Measurements from ENCODE around the gene BABAM2. TPM values are rescaled to one million over a fixed set of nuclear protein-coding genes. Genes with fewer than 3 reads are reported as not detected.

The BABAM2 gene
- total RNA-seq, 1 experiment from 2014 or later: 27.1 TPM

DNA sequence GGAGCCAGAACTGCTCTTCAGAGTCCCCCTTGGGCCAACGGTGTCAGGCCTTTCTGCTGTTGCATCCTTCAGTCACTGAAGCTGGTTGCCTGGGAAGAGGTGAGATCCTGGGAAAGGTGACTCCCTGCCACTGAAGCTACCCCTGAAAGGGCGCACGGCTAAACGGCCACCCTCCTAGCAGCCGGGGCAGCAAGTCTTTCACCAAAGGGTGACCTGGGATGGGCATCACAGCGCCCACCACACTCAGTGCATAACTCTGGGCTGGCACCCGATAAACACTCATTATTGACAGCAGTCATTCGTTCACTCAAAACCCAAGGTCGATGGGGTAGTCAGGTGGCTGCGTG lies 475.6 kb downstream of the BABAM2 start:
- Histone ChIP-seq H3K23me2 (ENCODE audit: insufficient read length, low read depth, low read length, poor library complexity, severe bottlenecking) (no peaks in the 10 kb centered on the region), H3K9ac (ENCODE audit: extremely low read depth, insufficient read length, low read length) (no peak overlapping the region), H4K8ac (replicated peaks; ENCODE audit: insufficient read length, low read depth, low read length) (no peak overlapping the region), H3K18ac (ENCODE audit: insufficient read length, low read depth, low read length) (no peak overlapping the region), H4K5ac (ENCODE audit: insufficient read length, low read depth, low read length) (no peak overlapping the region), H2BK120ac (ENCODE audit: low read depth, low read length, poor library complexity, severe bottlenecking) (no peak overlapping the region), H4K91ac (ENCODE audit: insufficient read length, low read depth, low read length) (no peak overlapping the region), H2BK5ac (ENCODE audit: insufficient read length, low read length) (no peak overlapping the region), H3K27ac (ENCODE audit: insufficient read length, low read depth, low read length) (no peak overlapping the region), H3K14ac (ENCODE audit: insufficient read depth, low read length) (no peak overlapping the region), H2BK20ac (ENCODE audit: low read depth, low read length, poor library complexity, severe bottlenecking) (no peak overlapping the region), H3K4me1 (ENCODE audit: insufficient read depth, low read length) (no peaks in the 10 kb centered on the region), H2BK12ac (ENCODE audit: insufficient read length, low read depth, low read length) (no peak overlapping the region), H3K4me2 (ENCODE audit: insufficient read depth, insufficient read length, low read length) (no peak overlapping the region), H3K23ac (ENCODE audit: insufficient read length, low read depth, low read length) (no peak overlapping the region), H3K56ac (ENCODE audit: insufficient read length, low read depth, low read length) (no peak overlapping the region), H3K79me2 (ENCODE audit: insufficient read depth, low read length) (no peaks in the 10 kb centered on the region), H2AFZ (ENCODE audit: low read length) (no peak overlapping the region), H3K9me3 (ENCODE audit: control insufficient read depth, low read depth, low read length) (no peaks in the 10 kb centered on the region), H3K79me1 (ENCODE audit: insufficient read depth, low read depth, low read length, poor library complexity, severe bottlenecking) (no peaks in the 10 kb centered on the region), H3K4ac (ENCODE audit: low read depth, low read length) (no peak overlapping the region), H4K20me1 (ENCODE audit: control insufficient read depth, insufficient read depth, insufficient read length) (no peaks in the 10 kb centered on the region), H3K27me3 (ENCODE audit: insufficient read depth, low read length) (no peaks in the 10 kb centered on the region), H2BK15ac (ENCODE audit: low read depth, low read length) (no peak overlapping the region), H3T11ph (ENCODE audit: low read length) (no peak overlapping the region), H2AK5ac (ENCODE audit: insufficient read length, low read length) (no peak overlapping the region)
- Mint-ChIP-seq H3K27me3 (ENCODE audit: low read depth) (peaks cover 9% of the 10 kb centered on the region), H3K4me3 (no peak overlapping the region), H3K27ac (no peak overlapping the region), H3K4me1 (peaks cover 17 to 21% of the 10 kb centered on the region in 2 experiments), H3K36me3 (ENCODE audit: insufficient read depth in 1 of 3, low read depth in 3 of 3) (no peaks in the 10 kb centered on the region), H3K9me3 (no peaks in the 10 kb centered on the region)
- WGBS (ENCODE audit: extremely low coverage, insufficient read length, low lambda C conversion rate): no CpG with 5 or more reads among the region's 10 CpGs
- TF ChIP-seq, protein P1, sequence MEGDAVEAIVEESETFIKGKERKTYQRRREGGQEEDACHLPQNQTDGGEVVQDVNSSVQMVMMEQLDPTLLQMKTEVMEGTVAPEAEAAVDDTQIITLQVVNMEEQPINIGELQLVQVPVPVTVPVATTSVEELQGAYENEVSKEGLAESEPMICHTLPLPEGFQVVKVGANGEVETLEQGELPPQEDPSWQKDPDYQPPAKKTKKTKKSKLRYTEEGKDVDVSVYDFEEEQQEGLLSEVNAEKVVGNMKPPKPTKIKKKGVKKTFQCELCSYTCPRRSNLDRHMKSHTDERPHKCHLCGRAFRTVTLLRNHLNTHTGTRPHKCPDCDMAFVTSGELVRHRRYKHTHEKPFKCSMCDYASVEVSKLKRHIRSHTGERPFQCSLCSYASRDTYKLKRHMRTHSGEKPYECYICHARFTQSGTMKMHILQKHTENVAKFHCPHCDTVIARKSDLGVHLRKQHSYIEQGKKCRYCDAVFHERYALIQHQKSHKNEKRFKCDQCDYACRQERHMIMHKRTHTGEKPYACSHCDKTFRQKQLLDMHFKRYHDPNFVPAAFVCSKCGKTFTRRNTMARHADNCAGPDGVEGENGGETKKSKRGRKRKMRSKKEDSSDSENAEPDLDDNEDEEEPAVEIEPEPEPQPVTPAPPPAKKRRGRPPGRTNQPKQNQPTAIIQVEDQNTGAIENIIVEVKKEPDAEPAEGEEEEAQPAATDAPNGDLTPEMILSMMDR (conservative IDR thresholded peaks at IDR 0.05): no peak
- DNase-seq: no peak

Measured in H9 (cell line).